Gastroesophageal sphincter (tissue), 3 donors: ENCODE results near the gene COMMD9.

Source experiments
- POLR2A ChIP-seq, 2 donors: fragments of 450-650 bp; IDR thresholded peaks; one replicate each; pipeline ENCODE4 v1.6.1; 2017; ENCODE audit warnings: antibody characterized with exemption in 2 of 2, mild to moderate bottlenecking in 2 of 2, moderate library complexity in 1 of 2
- POLR2AphosphoS5 ChIP-seq: sonication (generic); formaldehyde crosslinking; IDR thresholded peaks from one replicate; pipeline ENCODE4 v1.6.1; 2017; ENCODE audit warnings: antibody characterized with exemption
- TF ChIP-seq, protein P1 (sequence below), 4 experiments: fragments of 200-600 bp in 2 of 4; fragments of 450-650 bp in 2 of 4; sonication (generic) in 1 of 4; IDR thresholded peaks; one replicate each; pipeline ENCODE4 v1.5.1; 2017 to 2019; ENCODE audit warnings: antibody characterized with exemption in 4 of 4, mild to moderate bottlenecking in 2 of 4, moderate library complexity in 2 of 4

DNA sequence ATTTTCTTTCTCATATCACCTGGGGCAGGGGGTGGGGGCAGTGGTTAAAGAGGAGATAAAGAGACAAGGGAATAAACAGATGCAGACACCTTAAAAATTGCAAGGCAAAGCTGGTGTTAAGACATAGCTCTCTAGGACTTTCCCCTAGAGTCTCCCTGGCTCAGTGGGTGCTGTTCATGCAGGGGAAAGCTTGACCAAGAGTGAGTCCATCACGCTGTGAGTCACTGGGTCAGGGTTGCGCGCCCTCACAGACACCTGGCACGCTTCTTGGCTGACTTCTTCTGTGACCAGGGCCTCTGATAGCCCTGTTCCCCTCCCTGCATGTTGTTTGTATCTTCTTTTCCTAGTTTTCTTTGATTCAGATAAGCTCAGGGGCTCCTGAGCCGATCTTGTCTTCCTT, 31.9 kb downstream of the COMMD9 start:
- TF ChIP-seq POLR2AphosphoS5, result no peak
- TF ChIP-seq, protein P1, sequence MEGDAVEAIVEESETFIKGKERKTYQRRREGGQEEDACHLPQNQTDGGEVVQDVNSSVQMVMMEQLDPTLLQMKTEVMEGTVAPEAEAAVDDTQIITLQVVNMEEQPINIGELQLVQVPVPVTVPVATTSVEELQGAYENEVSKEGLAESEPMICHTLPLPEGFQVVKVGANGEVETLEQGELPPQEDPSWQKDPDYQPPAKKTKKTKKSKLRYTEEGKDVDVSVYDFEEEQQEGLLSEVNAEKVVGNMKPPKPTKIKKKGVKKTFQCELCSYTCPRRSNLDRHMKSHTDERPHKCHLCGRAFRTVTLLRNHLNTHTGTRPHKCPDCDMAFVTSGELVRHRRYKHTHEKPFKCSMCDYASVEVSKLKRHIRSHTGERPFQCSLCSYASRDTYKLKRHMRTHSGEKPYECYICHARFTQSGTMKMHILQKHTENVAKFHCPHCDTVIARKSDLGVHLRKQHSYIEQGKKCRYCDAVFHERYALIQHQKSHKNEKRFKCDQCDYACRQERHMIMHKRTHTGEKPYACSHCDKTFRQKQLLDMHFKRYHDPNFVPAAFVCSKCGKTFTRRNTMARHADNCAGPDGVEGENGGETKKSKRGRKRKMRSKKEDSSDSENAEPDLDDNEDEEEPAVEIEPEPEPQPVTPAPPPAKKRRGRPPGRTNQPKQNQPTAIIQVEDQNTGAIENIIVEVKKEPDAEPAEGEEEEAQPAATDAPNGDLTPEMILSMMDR (IDR thresholded peaks at IDR 0.05), result no peak
- TF ChIP-seq POLR2A (IDR thresholded peaks at IDR 0.05), result no peak
